ENCODE measurements around the gene EFHC1. TPM values are rescaled to one million over a fixed set of nuclear protein-coding genes. Genes with fewer than 3 reads are reported as not detected.

EFHC1 gene
- total and polyA plus RNA-seq, 2 donors (not counting 1 experiment from before 2014, with no cell fraction given), result 19.4 to 34.8 TPM

DNA sequence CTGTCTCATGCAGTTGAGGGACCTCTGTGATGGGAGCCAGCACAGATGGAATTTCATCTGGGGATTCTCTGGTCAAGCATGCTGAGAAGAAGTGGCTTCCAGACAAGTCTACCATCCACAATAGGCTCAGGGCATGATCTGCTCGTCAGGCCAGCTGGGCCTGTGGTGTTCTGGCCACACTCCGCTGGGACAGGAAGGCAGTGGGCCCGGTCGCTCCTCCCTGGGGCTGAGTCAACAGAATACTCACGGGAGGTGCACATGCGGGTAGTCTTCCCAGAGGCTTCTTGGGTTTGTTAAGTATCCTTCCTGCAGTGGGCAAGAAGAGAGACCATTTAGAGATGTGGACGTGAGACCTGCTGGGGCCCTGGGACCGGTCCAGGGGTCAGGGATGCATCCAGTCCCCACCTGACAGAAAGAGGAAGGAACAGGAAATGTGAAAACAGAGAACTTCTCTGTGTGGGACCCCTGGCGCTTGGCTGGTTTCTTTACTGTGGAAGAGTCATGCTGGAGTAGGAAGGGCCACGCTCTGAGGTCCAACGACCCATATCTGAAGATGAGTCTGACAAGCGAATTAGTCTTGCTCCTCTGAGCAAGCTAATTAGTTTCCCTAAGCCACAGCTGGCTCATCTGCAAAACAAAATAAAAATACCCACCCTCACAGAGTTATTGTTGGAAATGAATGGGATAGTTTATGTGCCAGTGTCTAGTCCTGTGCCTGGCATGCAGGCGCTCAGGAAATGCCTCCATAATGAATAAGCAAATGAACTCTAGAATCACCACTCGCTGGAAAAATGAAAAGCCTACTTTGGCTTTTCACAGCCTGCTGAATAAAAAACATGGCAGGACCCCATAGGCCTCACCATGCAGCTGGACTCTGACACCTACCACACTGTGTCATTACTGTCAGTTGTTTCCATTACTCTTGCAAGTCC lies 89.4 kb downstream of the EFHC1 start:
- no peak overlapping the region for H3K4me3 Mint-ChIP-seq
- no peaks in the 10 kb centered on the region for H3K27me3 Mint-ChIP-seq
- no peaks in the 10 kb centered on the region for H3K9me3 Mint-ChIP-seq (ENCODE audit: insufficient read depth)
- TF ChIP-seq, protein P1, sequence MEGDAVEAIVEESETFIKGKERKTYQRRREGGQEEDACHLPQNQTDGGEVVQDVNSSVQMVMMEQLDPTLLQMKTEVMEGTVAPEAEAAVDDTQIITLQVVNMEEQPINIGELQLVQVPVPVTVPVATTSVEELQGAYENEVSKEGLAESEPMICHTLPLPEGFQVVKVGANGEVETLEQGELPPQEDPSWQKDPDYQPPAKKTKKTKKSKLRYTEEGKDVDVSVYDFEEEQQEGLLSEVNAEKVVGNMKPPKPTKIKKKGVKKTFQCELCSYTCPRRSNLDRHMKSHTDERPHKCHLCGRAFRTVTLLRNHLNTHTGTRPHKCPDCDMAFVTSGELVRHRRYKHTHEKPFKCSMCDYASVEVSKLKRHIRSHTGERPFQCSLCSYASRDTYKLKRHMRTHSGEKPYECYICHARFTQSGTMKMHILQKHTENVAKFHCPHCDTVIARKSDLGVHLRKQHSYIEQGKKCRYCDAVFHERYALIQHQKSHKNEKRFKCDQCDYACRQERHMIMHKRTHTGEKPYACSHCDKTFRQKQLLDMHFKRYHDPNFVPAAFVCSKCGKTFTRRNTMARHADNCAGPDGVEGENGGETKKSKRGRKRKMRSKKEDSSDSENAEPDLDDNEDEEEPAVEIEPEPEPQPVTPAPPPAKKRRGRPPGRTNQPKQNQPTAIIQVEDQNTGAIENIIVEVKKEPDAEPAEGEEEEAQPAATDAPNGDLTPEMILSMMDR (IDR thresholded peaks at IDR 0.05), result no peak
- TF ChIP-seq EZH2 (IDR thresholded peaks at IDR 0.05; ENCODE audit: borderline replicate concordance, insufficient read depth, low read depth, low read length, poor library complexity, severe bottlenecking), result no peak
- CTCF ChIA-PET, result interaction anchor here (1.3 kb wide), 1 partner anchor 109 kb away, joined by 3 read pairs; no protein-coding TSS in a partner anchor
- Histone ChIP-seq H3K9ac (ENCODE audit: low read length) (no peak overlapping the region), H3K27ac (ENCODE audit: low read length in 2 of 2) (no peak overlapping the region), H4K20me1 (ENCODE audit: control insufficient read depth, insufficient read depth, low read length, poor library complexity, severe bottlenecking) (no peaks in the 10 kb centered on the region), H3K27me3 (replicated peaks in 1 of 4; ENCODE audit: control extremely low read depth in 1 of 4, control insufficient read depth in 3 of 4, insufficient read depth in 4 of 4, low read length in 3 of 4) (no peaks in the 10 kb centered on the region), H3K9me3 (ENCODE audit: control extremely low read depth in 1 of 3, control insufficient read depth in 2 of 3, insufficient read depth in 1 of 3, low read length in 2 of 3) (no peaks in the 10 kb centered on the region), H3K4me1 (ENCODE audit: control insufficient read depth in 2 of 2, insufficient read depth in 2 of 2, low read length in 2 of 2) (no peaks in the 10 kb centered on the region), H3K36me3 (replicated peaks in 1 of 2; ENCODE audit: control extremely low read depth in 1 of 2, control insufficient read depth in 1 of 2, extremely low read depth in 1 of 2, insufficient read depth in 2 of 2, low read length in 1 of 2) (peaks cover 0 to 58% of the 10 kb centered on the region in 2 experiments), H2AFZ (ENCODE audit: insufficient read depth, low read depth, low read length, poor library complexity, severe bottlenecking) (no peak overlapping the region), H3K4me2 (replicated peaks; ENCODE audit: low read depth, low read length, poor library complexity, severe bottlenecking) (no peak overlapping the region), H3K79me2 (ENCODE audit: control insufficient read depth, insufficient read depth, low read length) (no peaks in the 10 kb centered on the region), H3K4me3 (ENCODE audit: control extremely low read depth in 1 of 5, extremely low read depth in 1 of 5, insufficient read depth in 1 of 5, low read depth in 2 of 5, low read length in 4 of 5) (no peak overlapping the region)
- DNase-seq (no peak), ATAC-seq (ENCODE audit: low read depth) (no peak)
- no peak overlapping the region for H3K27ac Mint-ChIP-seq
- H3K4me1 Mint-ChIP-seq, result peaks cover 2% of the 10 kb centered on the region
- POLR2A ChIA-PET, result interaction anchor here (0.6 kb wide), 1 partner anchor 50 kb away, joined by 3 read pairs; no protein-coding TSS in a partner anchor
- WGBS (ENCODE audit: insufficient coverage), result 80% methylated on average over 13 of the region's 14 CpGs
- intact Hi-C loops (cut with micrococcal nuclease), result no loop called here

DNA sequence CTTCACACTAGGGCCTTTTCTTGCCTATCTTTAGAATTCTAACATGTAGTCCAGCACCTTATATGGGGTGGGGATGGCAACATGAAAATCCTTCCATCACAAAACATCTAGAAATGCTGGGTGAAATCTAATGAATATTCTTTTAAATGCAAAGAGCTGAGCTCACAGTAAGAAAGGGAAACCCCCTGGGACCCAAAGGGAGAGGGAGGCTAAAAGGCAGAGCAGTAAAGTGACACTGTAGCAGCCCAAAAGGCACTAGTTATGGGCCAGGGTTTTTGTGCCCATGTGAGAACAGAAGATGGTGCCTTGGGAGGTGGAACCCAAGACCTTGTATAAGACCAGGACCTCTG lies 90.0 kb downstream of the EFHC1 start:
- H3K9me3 ChIP-seq (ENCODE audit: control extremely low read depth in 1 of 3, control insufficient read depth in 2 of 3, insufficient read depth in 1 of 3, low read length in 2 of 3), result no peaks in the 10 kb centered on the region
- no peaks in the 10 kb centered on the region for H3K79me2 ChIP-seq (ENCODE audit: control insufficient read depth, insufficient read depth, low read length)
- intact Hi-C loops (cut with micrococcal nuclease), result no loop called here
- ATAC-seq (ENCODE audit: low read depth) (no peak), DNase-seq (no peak)
- ChIA-PET CTCF (no interaction called here), POLR2A (no interaction called here)
- H3K36me3 ChIP-seq (replicated peaks in 1 of 2; ENCODE audit: control extremely low read depth in 1 of 2, control insufficient read depth in 1 of 2, extremely low read depth in 1 of 2, insufficient read depth in 2 of 2, low read length in 1 of 2), result peaks cover 0 to 62% of the 10 kb centered on the region in 2 experiments
- TF ChIP-seq EZH2 (IDR thresholded peaks at IDR 0.05; ENCODE audit: borderline replicate concordance, insufficient read depth, low read depth, low read length, poor library complexity, severe bottlenecking), result no peak
- TF ChIP-seq, protein P1 (IDR thresholded peaks at IDR 0.05), result no peak
- no peaks in the 10 kb centered on the region for H4K20me1 ChIP-seq (ENCODE audit: control insufficient read depth, insufficient read depth, low read length, poor library complexity, severe bottlenecking)
- no peak overlapping the region for H3K4me2 ChIP-seq (replicated peaks; ENCODE audit: low read depth, low read length, poor library complexity, severe bottlenecking)
- H2AFZ ChIP-seq (ENCODE audit: insufficient read depth, low read depth, low read length, poor library complexity, severe bottlenecking), result no peak overlapping the region
- Mint-ChIP-seq H3K4me1 (peaks cover 2% of the 10 kb centered on the region), H3K4me3 (no peak overlapping the region), H3K9me3 (ENCODE audit: insufficient read depth) (no peaks in the 10 kb centered on the region), H3K27ac (no peak overlapping the region), H3K27me3 (no peaks in the 10 kb centered on the region)
- no peak overlapping the region for H3K27ac ChIP-seq (ENCODE audit: low read length in 2 of 2)
- no peaks in the 10 kb centered on the region for H3K27me3 ChIP-seq (replicated peaks in 1 of 4; ENCODE audit: control extremely low read depth in 1 of 4, control insufficient read depth in 3 of 4, insufficient read depth in 4 of 4, low read length in 3 of 4)
- H3K4me1 ChIP-seq (ENCODE audit: control insufficient read depth in 2 of 2, insufficient read depth in 2 of 2, low read length in 2 of 2), result no peaks in the 10 kb centered on the region
- no peak overlapping the region for H3K9ac ChIP-seq (ENCODE audit: low read length)
- no peak overlapping the region for H3K4me3 ChIP-seq (ENCODE audit: control extremely low read depth in 1 of 5, extremely low read depth in 1 of 5, insufficient read depth in 1 of 5, low read depth in 2 of 5, low read length in 4 of 5)

All from B cell (primary cell).